Smooth muscle cell (in vitro differentiated cells): ENCODE measurements around the gene NOTCH1. TPM values are rescaled to one million over a fixed set of nuclear protein-coding genes. Genes with fewer than 3 reads are reported as not detected.

Source experiments
- DNase-seq: peaks from one replicate; lab custom pipeline; 2025; ENCODE audit not compliant: unreplicated experiment; lab: John Stamatoyannopoulos, UW
- H2AFZ ChIP-seq: fragments of 200-600 bp; sonication (generic); 2 replicates; pipeline ENCODE4 v1.6.0; 2016; ENCODE audit warnings: antibody characterized with exemption, low read depth, mild to moderate bottlenecking
- H3F3A ChIP-seq: fragments of 200-600 bp; sonication (generic); 2 replicates; pipeline ENCODE4 v1.6.0; 2017; ENCODE audit warnings: antibody characterized with exemption, low read depth
- H3K27ac ChIP-seq: fragments of 200-600 bp; sonication (generic); 2 replicates; pipeline ENCODE4 v1.5.1; 2016; ENCODE audit warnings: low read depth, mild to moderate bottlenecking
- H3K27me3 ChIP-seq: fragments of 200-600 bp; sonication (generic); 2 replicates; pipeline ENCODE4 v1.6.1; 2016; ENCODE audit warnings: low read depth, mild to moderate bottlenecking
- H3K36me3 ChIP-seq: fragments of 200-600 bp; sonication (generic); 2 replicates; pipeline ENCODE4 v1.5.1; 2016; ENCODE audit warnings: low read depth
- H3K4me1 ChIP-seq: fragments of 200-600 bp; sonication (generic); 2 replicates; pipeline ENCODE4 v1.5.1; 2016; ENCODE audit warnings: low read depth
- H3K4me2 ChIP-seq: fragments of 200-600 bp; sonication (generic); 2 replicates; pipeline ENCODE4 v1.6.0; 2016; ENCODE audit warnings: mild to moderate bottlenecking
- H3K4me3 ChIP-seq: fragments of 200-600 bp; sonication (generic); 2 replicates; pipeline ENCODE4 v1.5.1; 2016; ENCODE audit warnings: mild to moderate bottlenecking
- H3K79me2 ChIP-seq: fragments of 200-600 bp; sonication (generic); 2 replicates; pipeline ENCODE4 v1.6.0; 2016; ENCODE audit warnings: low read depth, mild to moderate bottlenecking
- H3K9ac ChIP-seq: fragments of 200-600 bp; sonication (generic); 2 replicates; pipeline ENCODE4 v1.6.0; 2016; ENCODE audit warnings: low read depth
- H3K9me3 ChIP-seq: fragments of 200-600 bp; sonication (generic); replicated peaks from 2 replicates; pipeline ENCODE4 v1.5.1; 2016; ENCODE audit warnings: low read depth
- H4K20me1 ChIP-seq: fragments of 200-600 bp; sonication (generic); 2 replicates; pipeline ENCODE4 v1.6.0; 2016; ENCODE audit warnings: low read depth
- CTCF ChIP-seq: fragments of 200-600 bp; sonication (generic); IDR thresholded peaks from 2 replicates; pipeline ENCODE4 v1.5.1; 2017; ENCODE audit warnings: borderline replicate concordance, mild to moderate bottlenecking, antibody characterized with exemption; ENCODE audit not compliant: insufficient read depth, poor library complexity, severe bottlenecking
- WGBS: methylation state at CpG from one replicate; pipeline ENCODE4 v1.1.7; 2016; ENCODE audit warnings: low lambda C conversion rate; 5-methylcytosine and 5-hydroxymethylcytosine counted together
- polyA plus RNA-seq: library from polyadenylated mRNA; unstranded; fragments of >200 nt; fragmentation: Nextera tagmentation; extraction: Ambion mirVana; gene quantifications from 2 replicates; pipeline ENCODE4 v1.2.1, GENCODE V29; 2016
- total RNA-seq: library from RNA; depleted of rRNA; stranded (reverse); fragments of >200 nt; gene quantifications from 2 replicates; pipeline ENCODE4 v1.2.3, GENCODE V29; 2014

Gene NOTCH1
- total and polyA plus RNA-seq, 2 experiments from 2014 or later, result 7.2 to 13.2 TPM

- H3K36me3 ChIP-seq, result peaks cover 21% of the 10 kb centered on the region
Measured at GRCh38 chr9:136476369-136477150, 69.3 kb downstream of the NOTCH1 start.

GRCh38 chr9:136474974-136475865 is 70.6 kb downstream of the NOTCH1 start:
- no peak overlapping the region for H3K4me2 ChIP-seq
- no peak overlapping the region for H3K4me3 ChIP-seq
- 97% methylated on average over 34 of the region's 34 CpGs for WGBS
- no peaks in the 10 kb centered on the region for H3K4me1 ChIP-seq
- no peak overlapping the region for H3K27ac ChIP-seq
- no peak overlapping the region for H3K9ac ChIP-seq
- H3K27me3 ChIP-seq, result no peaks in the 10 kb centered on the region
- H3K9me3 ChIP-seq, result no peaks in the 10 kb centered on the region
- peaks cover 21% of the 10 kb centered on the region for H3K36me3 ChIP-seq
- H2AFZ ChIP-seq, result no peak overlapping the region
- no peak for DNase-seq
- H4K20me1 ChIP-seq, result peaks cover 100% of the 10 kb centered on the region
- no peaks in the 10 kb centered on the region for H3F3A ChIP-seq
- TF ChIP-seq CTCF, result no peak
- peaks cover 96% of the 10 kb centered on the region for H3K79me2 ChIP-seq

More at GRCh38 chr9:136476369-136477150, 69.3 kb downstream of the NOTCH1 start:
- Histone ChIP-seq H3K79me2 (peaks cover 96% of the 10 kb centered on the region), H3K27me3 (no peaks in the 10 kb centered on the region), H2AFZ (no peak overlapping the region), H3K4me1 (peaks cover 2% of the 10 kb centered on the region), H3K9ac (no peak overlapping the region), H3F3A (no peaks in the 10 kb centered on the region), H3K4me3 (no peak overlapping the region), H3K27ac (no peak overlapping the region), H3K4me2 (no peak overlapping the region), H3K9me3 (no peaks in the 10 kb centered on the region), H4K20me1 (peaks cover 100% of the 10 kb centered on the region)
- no peak for TF ChIP-seq CTCF
- 96% methylated on average over 25 of the region's 25 CpGs for WGBS
- DNase-seq, result no peak

GRCh38 chr9:136474021-136474640 is 71.7 kb downstream of the NOTCH1 start:
- no peak overlapping the region for H3K9ac ChIP-seq
- peaks cover 96% of the 10 kb centered on the region for H3K79me2 ChIP-seq
- no peak overlapping the region for H3K4me3 ChIP-seq
- DNase-seq, result no peak
- no peaks in the 10 kb centered on the region for H3K4me1 ChIP-seq
- H2AFZ ChIP-seq, result no peak overlapping the region
- H3K9me3 ChIP-seq, result no peaks in the 10 kb centered on the region
- no peaks in the 10 kb centered on the region for H3F3A ChIP-seq
- peaks cover 21% of the 10 kb centered on the region for H3K36me3 ChIP-seq
- no peak overlapping the region for H3K27ac ChIP-seq
- no peak for TF ChIP-seq CTCF
- H3K4me2 ChIP-seq, result no peak overlapping the region
- 96% methylated on average over 27 of the region's 27 CpGs for WGBS
- no peaks in the 10 kb centered on the region for H3K27me3 ChIP-seq
- H4K20me1 ChIP-seq, result peaks cover 100% of the 10 kb centered on the region
